NCI-H1105 (cell line): Measurements from ENCODE around the gene INSYN1.
"Not testable (repeated sequence)": the region's sequence is repeated elsewhere in the genome, so short reads cannot be mapped to it uniquely, and the experiment has no call there.

Experiments
- DNase-seq: peaks from one replicate; lab custom pipeline; 2025; lab: John Stamatoyannopoulos, UW

INSYN1 gene

GRCh38 chr15:73753250-73754130 is at the start of gene INSYN1:
TSS of gene INSYN1 (minus strand) at chr15:73753351. CDS start at chr15:73751130, 2,221 bp downstream.
- DNase-seq, result no peak

GRCh38 chr15:73802431-73803041 is 49.4 kb upstream of the INSYN1 start:
- DNase-seq, result no peak

GRCh38 chr15:73800662-73801345 is 47.7 kb upstream of the INSYN1 start:
- no peak for DNase-seq

GRCh38 chr15:73799466-73799865 is 46.3 kb upstream of the INSYN1 start:
- no peak for DNase-seq

GRCh38 chr15:73797366-73798158 is 44.4 kb upstream of the INSYN1 start:
- DNase-seq, result no peak

- DNase-seq, result no peak
Measured at GRCh38 chr15:73796331-73796831, 43.2 kb upstream of the INSYN1 start.

- no peak for DNase-seq
Measured at GRCh38 chr15:73794443-73795133, 41.4 kb upstream of the INSYN1 start.

- DNase-seq, result not testable (repeated sequence)
Measured at GRCh38 chr15:73792899-73793541, 39.9 kb upstream of the INSYN1 start.

GRCh38 chr15:73792415-73792814 is 39.3 kb upstream of the INSYN1 start:
- DNase-seq, result no peak

- DNase-seq, result no peak
Measured at GRCh38 chr15:73789521-73790240, 36.5 kb upstream of the INSYN1 start.

- no peak for DNase-seq
Measured at GRCh38 chr15:73787621-73788020, 34.5 kb upstream of the INSYN1 start.

- no peak for DNase-seq
Measured at GRCh38 chr15:73786538-73786937, 33.4 kb upstream of the INSYN1 start.

GRCh38 chr15:73785256-73786014 is 32.3 kb upstream of the INSYN1 start:
- DNase-seq, result not testable (repeated sequence)

GRCh38 chr15:73784291-73784690 is 31.1 kb upstream of the INSYN1 start:
- DNase-seq, result peak; percentile 6

GRCh38 chr15:73782344-73782959 is 29.3 kb upstream of the INSYN1 start:
- DNase-seq, result peak; percentile 11

GRCh38 chr15:73781038-73781925 is 28.1 kb upstream of the INSYN1 start:
- no peak for DNase-seq

GRCh38 chr15:73779974-73780373 is 26.8 kb upstream of the INSYN1 start:
- DNase-seq, result no peak

- no peak for DNase-seq
Measured at GRCh38 chr15:73777741-73778140, 24.6 kb upstream of the INSYN1 start.
